Ovary (tissue), 9 donors: ENCODE results near the gene CTPS1. TPM values are rescaled to one million over a fixed set of nuclear protein-coding genes. Genes with fewer than 3 reads are reported as not detected.

ENCODE experiments used
- DNase-seq, 5 donors: peaks; one replicate each; pipeline ENCODE4 v3.0.0-alpha.2; 2019 to 2020
- H3K27ac ChIP-seq, 2 donors: fragments of 200-600 bp; one replicate each; pipeline versions ENCODE4 v1.5.1 to v1.8.0; 2019 to 2022
- H3K27me3 ChIP-seq: fragments of 200-600 bp; one replicate; pipeline ENCODE4 v1.8.0; 2022
- H3K36me3 ChIP-seq: fragments of 200-600 bp; sonication (generic); one replicate; pipeline ENCODE4 v1.5.1; 2019
- H3K4me1 ChIP-seq: one replicate; pipeline ENCODE4 v1.8.1; 2013; ENCODE audit warnings: mild to moderate bottlenecking, moderate library complexity; ENCODE audit not compliant: insufficient read depth
- H3K4me3 ChIP-seq: fragments of 200-600 bp; sonication (generic); one replicate; pipeline ENCODE4 v1.5.1; 2017
- H3K9me3 ChIP-seq, 2 donors: fragments of 200-600 bp in 1 of 2; sonication (generic) in 1 of 2; one replicate each; pipeline versions ENCODE4 v1.5.1 to v1.8.1; 2013 to 2019; ENCODE audit warnings: mild to moderate bottlenecking in 1 of 2, moderate library complexity in 1 of 2
- EP300 ChIP-seq: sonication (generic); formaldehyde crosslinking; IDR thresholded peaks from one replicate; pipeline ENCODE4 v1.6.1; 2017; ENCODE audit warnings: antibody characterized with exemption
- POLR2A ChIP-seq: fragments of 450-650 bp; IDR thresholded peaks from one replicate; pipeline ENCODE4 v1.6.1; 2017; ENCODE audit warnings: antibody characterized with exemption, mild to moderate bottlenecking, moderate library complexity
- WGBS, 3 donors: extraction: QIAGEN DNeasy Blood & Tissue Kit in 1 of 3; methylation state at CpG; one replicate each; pipeline versions ENCODE4 v1.1.5 to v1.1.7; 2013 to 2017; 5-methylcytosine and 5-hydroxymethylcytosine counted together
- intact Hi-C, 4 donors: fragments of 100-400 bp; cut with DNase I; formaldehyde crosslinking; loops; one replicate each; pipeline versions ENCODE4 v1.11.0 to v1.15.1; 2022 to 2023
- polyA plus RNA-seq, 2 donors: library from polyadenylated mRNA; stranded (reverse); fragments of 200-250 nt in 1 of 2; fragments of 350-450 nt in 1 of 2; fragmentation: Illumina TruSeq in 1 of 2; extraction: RNeasy Lipid Tissue Mini Kit (QIAGEN cat#74804) in 1 of 2; gene quantifications; one replicate each; pipeline ENCODE4 v1.2.3, GENCODE V29; 2013 to 2014
- total RNA-seq, 7 donors: library from RNA; depleted of rRNA in 2 of 7; stranded (reverse); fragments of >200 nt in 2 of 7; fragmentation: NEBNext Ultra II Directional in 3 of 7; extraction: Animal tissue kit (Norgen Biotek cat#: 25700) in 3 of 7; gene quantifications; one replicate each; pipeline versions ENCODE4 v1.1.0 to v1.2.4, GENCODE V29; 2016 to 2023
- TF ChIP-seq, protein P1 (sequence below), 3 donors: fragments of 450-650 bp in 2 of 3; fragments of 200-600 bp in 1 of 3; IDR thresholded peaks; one replicate each; pipeline versions ENCODE4 v1.5.1 to v1.8.0; 2016 to 2022; ENCODE audit warnings: antibody characterized with exemption in 3 of 3, mild to moderate bottlenecking in 1 of 3
- donor health status: DM: no; HTN: no; CAD: no; lungs with moderate emphysema.
- donor health status: DM: no; HTN: no; CAD: no.
- donor health status: Bipolar disorder and iron deficiency.
- donor health status: DM: yes; HTN: yes; CAD: no.
- donor health status: DM: no; HTN: no; CAD: no.
- donor health status: DM: yes; HTN: yes; CAD: no.

Gene CTPS1
- total and polyA plus RNA-seq, 9 donors, result 5.9 to 34.3 (median 22.6) TPM

- H3K36me3 ChIP-seq, result no peaks in the 10 kb centered on the region
- DNase-seq, result peak; percentile 32 to 60 (median 58)
- no peaks in the 10 kb centered on the region for H3K9me3 ChIP-seq
- TF ChIP-seq EP300 (no peak), POLR2A (no peak)
- TF ChIP-seq, protein P1, sequence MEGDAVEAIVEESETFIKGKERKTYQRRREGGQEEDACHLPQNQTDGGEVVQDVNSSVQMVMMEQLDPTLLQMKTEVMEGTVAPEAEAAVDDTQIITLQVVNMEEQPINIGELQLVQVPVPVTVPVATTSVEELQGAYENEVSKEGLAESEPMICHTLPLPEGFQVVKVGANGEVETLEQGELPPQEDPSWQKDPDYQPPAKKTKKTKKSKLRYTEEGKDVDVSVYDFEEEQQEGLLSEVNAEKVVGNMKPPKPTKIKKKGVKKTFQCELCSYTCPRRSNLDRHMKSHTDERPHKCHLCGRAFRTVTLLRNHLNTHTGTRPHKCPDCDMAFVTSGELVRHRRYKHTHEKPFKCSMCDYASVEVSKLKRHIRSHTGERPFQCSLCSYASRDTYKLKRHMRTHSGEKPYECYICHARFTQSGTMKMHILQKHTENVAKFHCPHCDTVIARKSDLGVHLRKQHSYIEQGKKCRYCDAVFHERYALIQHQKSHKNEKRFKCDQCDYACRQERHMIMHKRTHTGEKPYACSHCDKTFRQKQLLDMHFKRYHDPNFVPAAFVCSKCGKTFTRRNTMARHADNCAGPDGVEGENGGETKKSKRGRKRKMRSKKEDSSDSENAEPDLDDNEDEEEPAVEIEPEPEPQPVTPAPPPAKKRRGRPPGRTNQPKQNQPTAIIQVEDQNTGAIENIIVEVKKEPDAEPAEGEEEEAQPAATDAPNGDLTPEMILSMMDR (IDR thresholded peaks at IDR 0.05), result no peak
- H3K27ac ChIP-seq, result peak overlapping the region; percentile 17 to 82
- intact Hi-C loops, result no loop called here
- H3K4me1 ChIP-seq, result peaks cover 7% of the 10 kb centered on the region
- WGBS, 3 donors, result 20 to 24% (median 21%) methylated on average over 7 of the region's 7 CpGs
- no peaks in the 10 kb centered on the region for H3K27me3 ChIP-seq
- H3K4me3 ChIP-seq, result no peak overlapping the region
These were observed 35.2 kb upstream of the CTPS1 start for GRCh38 chr1:40944326-40944725.

DNA sequence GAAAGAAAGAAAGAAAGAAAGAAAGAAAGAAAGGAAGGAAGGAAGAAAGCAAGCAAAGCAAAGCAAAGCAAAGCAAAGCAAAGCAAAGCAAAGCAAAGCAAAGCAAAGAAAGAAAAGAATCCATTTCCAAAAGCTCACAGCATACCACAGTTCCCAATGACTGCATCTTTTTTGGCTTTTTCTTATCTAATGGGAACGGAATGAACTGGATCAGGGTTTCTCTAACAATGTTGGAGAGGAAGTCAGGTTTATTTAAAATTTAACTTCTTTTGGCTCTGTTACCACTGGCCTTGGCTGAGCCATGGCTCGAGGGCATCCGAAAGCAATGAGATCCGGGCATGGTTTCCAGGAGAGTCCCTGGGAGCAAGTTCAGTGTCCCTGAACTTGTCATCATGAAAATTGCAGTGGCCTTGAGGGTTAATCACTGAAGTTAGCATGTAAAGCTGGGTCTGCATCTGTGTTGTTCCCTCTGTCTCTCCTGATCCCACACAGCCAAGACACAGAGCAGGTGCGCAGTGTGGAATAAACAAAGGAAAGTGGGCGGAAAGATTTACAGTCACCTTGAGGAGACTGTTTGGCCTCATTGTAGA is 34.6 kb upstream of the CTPS1 start:
- Histone ChIP-seq H3K4me3 (no peak overlapping the region), H3K27ac (peak overlapping the region; percentile 17 to 82), H3K4me1 (peaks cover 7% of the 10 kb centered on the region), H3K36me3 (no peaks in the 10 kb centered on the region), H3K27me3 (no peaks in the 10 kb centered on the region), H3K9me3 (no peaks in the 10 kb centered on the region)
- TF ChIP-seq, protein P1 (IDR thresholded peaks at IDR 0.05), result no peak
- TF ChIP-seq EP300 (no peak), POLR2A (no peak)
- intact Hi-C loops, result loop anchor here in 1 of 4 donors (5.0 kb wide), 1 partner anchor 83 kb away; the partner anchor contains the start of gene CITED4
- peak in 3 of 5 donors; percentile 31 to 62 (median 54) for DNase-seq
- whole genome bisulfite sequencing, 3 donors, result 4 to 11% (median 8%) methylated on average over 6 of the region's 6 CpGs

GRCh38 chr1:40945491-40945973 is 34.0 kb upstream of the CTPS1 start:
- Histone ChIP-seq H3K4me1 (peaks cover 7% of the 10 kb centered on the region), H3K9me3 (no peaks in the 10 kb centered on the region), H3K4me3 (no peak overlapping the region), H3K27ac (no peak overlapping the region), H3K27me3 (no peaks in the 10 kb centered on the region), H3K36me3 (no peaks in the 10 kb centered on the region)
- WGBS, 3 donors, result 11 to 14% (median 12%) methylated on average over 2 of the region's 2 CpGs
- DNase-seq, result no peak
- TF ChIP-seq EP300, result no peak
- TF ChIP-seq, protein P1 (IDR thresholded peaks at IDR 0.05), result no peak
- no peak for TF ChIP-seq POLR2A
- intact Hi-C loops, result loop anchor here in 1 of 4 donors (5.0 kb wide), 1 partner anchor 83 kb away; the partner anchor contains the start of gene CITED4

GRCh38 chr1:40948741-40949443 is 30.6 kb upstream of the CTPS1 start:
- no peaks in the 10 kb centered on the region for H3K9me3 ChIP-seq
- H3K4me1 ChIP-seq, result peaks cover 7% of the 10 kb centered on the region
- intact Hi-C loops, result loop anchor here in 1 of 4 donors (5.0 kb wide), 1 partner anchor 87 kb away; the partner anchor contains the start of gene CITED4
- WGBS, 3 donors, result 35 to 43% (median 40%) methylated on average over 9 of the region's 9 CpGs
- no peaks in the 10 kb centered on the region for H3K27me3 ChIP-seq
- no peaks in the 10 kb centered on the region for H3K36me3 ChIP-seq
- no peak overlapping the region for H3K27ac ChIP-seq
- H3K4me3 ChIP-seq, result no peak overlapping the region
- peak in 1 of 5 donors; percentile 42 for DNase-seq
- TF ChIP-seq POLR2A (no peak), EP300 (no peak)
- TF ChIP-seq, protein P1 (IDR thresholded peaks at IDR 0.05), result no peak
